ENCODE measurements around the gene MEGF9. TPM values are rescaled to one million over a fixed set of nuclear protein-coding genes. Genes with fewer than 3 reads are reported as not detected.

Gene MEGF9
- total and polyA plus RNA-seq, 2 of the 13 experiments (the other 11 are each of a cell fraction or from before 2014, with no cell fraction given) = 3.1 to 3.3 TPM

- Histone ChIP-seq H4K20me1 (ENCODE audit: insufficient read depth, low read length) (no peaks in the 10 kb centered on the region), H3K9me3 (ENCODE audit: low read length) (no peaks in the 10 kb centered on the region), H3K4me3 (replicated peaks in 1 of 3; ENCODE audit: insufficient read depth in 1 of 3, low read depth in 2 of 3, low read length in 3 of 3) (peak within 1 kb of the TSS; percentile 73 to 89 (median 83)), H3K36me3 (replicated peaks in 1 of 2; ENCODE audit: control insufficient read depth in 1 of 2, insufficient read depth in 2 of 2, low read length in 2 of 2) (no peaks in the 10 kb centered on the region), H3K27ac (ENCODE audit: extremely low read length, insufficient read depth, low read length) (peak within 1 kb of the TSS; percentile 78), H2AFZ (ENCODE audit: low read length) (peak within 1 kb of the TSS; percentile 100), H3K79me2 (ENCODE audit: insufficient read depth, low read length) (peaks cover 49% of the 10 kb centered on the region), H3K9ac (ENCODE audit: insufficient read depth, low read depth, low read length) (peak within 1 kb of the TSS; percentile 85), H3K4me1 (ENCODE audit: insufficient read depth, low read length) (peaks cover 60% of the 10 kb centered on the region), H3K27me3 (ENCODE audit: control insufficient read depth in 1 of 2, insufficient read depth in 2 of 2, low read length in 2 of 2) (no peaks in the 10 kb centered on the region; a peak in 1 of 5 replicates), H3K4me2 (ENCODE audit: low read depth, low read length) (peak within 1 kb of the TSS; percentile 94)
- BruUV-seq (replicated peaks) = TSS peak; percentile 82
- FAIRE-seq (peak; percentile 26), ATAC-seq (peak; percentile 96), DNase-seq (ENCODE audit: low spot score) (peak; percentile 96)
- POLR2A ChIA-PET = interaction anchor here (0.9 to 1.0 kb wide), 3 partner anchors 9 to 13 kb away, joined by 3 to 17 read pairs (median 3); no protein-coding TSS in a partner anchor
- intact Hi-C loops (cut with micrococcal nuclease; ENCODE audit: unreplicated experiment) = no loop called here
- WGBS (ENCODE audit: low lambda C conversion rate) = 15% methylated on average over 22 of the region's 33 CpGs
- in situ Hi-C loops (cut with HindIII; ENCODE audit: extremely low pct_ligation_motif_present, low pct_unique_long_range_greater_than_20kb) = no loop called here
- CTCF ChIA-PET (ENCODE audit: low intra/inter-chr PET ratio, low total read pairs) = no interaction called here
- TF ChIP-seq ZNF317 (CRISPR knock-in tag; IDR thresholded peaks at IDR 0.05) = no peak
- TF ChIP-seq MAFF (IDR thresholded peaks at IDR 0.05; ENCODE audit: low read depth, low read length) = 0 out of 2 replicates have a peak, but pooled peaks have one; percentile 6
- peak; percentile 18; the same call in 1 of the 2 replicates for TF ChIP-seq ARID5B (CRISPR knock-in tag; IDR thresholded peaks at IDR 0.05)
- no peak for TF ChIP-seq ZKSCAN1 (IDR thresholded peaks at IDR 0.05; ENCODE audit: low read length)
- TF ChIP-seq ZNF318 (CRISPR knock-in tag; IDR thresholded peaks at IDR 0.05) = no peak
- TF ChIP-seq ZNF431 (CRISPR knock-in tag; IDR thresholded peaks at IDR 0.05; ENCODE audit: borderline replicate concordance, low read depth) = no peak
- TF ChIP-seq BHLHE40 (IDR thresholded peaks at IDR 0.05; ENCODE audit: low read length) = no peak
- TF ChIP-seq SRY (CRISPR knock-in tag; IDR thresholded peaks at IDR 0.05) = no peak
- TF ChIP-seq JUN (CRISPR knock-in tag; IDR thresholded peaks at IDR 0.05) = 0 out of 2 replicates have a peak, but pooled peaks have one; percentile 41
Measured at GRCh38 chr9:120580051-120580896, 134.0 kb downstream of the MEGF9 start, which contains the start of gene CDK5RAP2. TSS of gene CDK5RAP2 (minus strand) at chr9:120580167. CDS start at chr9:120579978, 189 bp downstream.
